CD4-positive, CD25-positive, alpha-beta regulatory T cell (primary cell): ENCODE data around the gene BNIP3. TPM values are rescaled to one million over a fixed set of nuclear protein-coding genes. Genes with fewer than 3 reads are reported as not detected.
A peak's percentile ranks its signal among the peaks of the same experiment; 100 is the strongest.

Experiments used
- ATAC-seq, 2 donors: fragments of 150-1000 bp; cut with Tn5 transposase; one replicate each; pipeline ENCODE4 v1.10.0; 2021; ENCODE audit warnings: low read depth in 2 of 2, moderate number of reproducible peaks in 2 of 2, moderate library complexity in 1 of 2
- DNase-seq, 3 donors: peaks; one replicate each; pipeline versions ENCODE4 v3.0.0 to v3.0.0-alpha.2; 2012 to 2022; ENCODE audit warnings: mixed read lengths in 1 of 3
- H3K27ac ChIP-seq: one replicate; pipeline ENCODE4 v1.7.0; 2013; ENCODE audit warnings: mild to moderate bottlenecking, low read length; ENCODE audit not compliant: insufficient read depth, poor library complexity, severe bottlenecking
- H3K27me3 ChIP-seq: one replicate; pipeline ENCODE4 v1.7.0; 2013; ENCODE audit warnings: low read length; ENCODE audit not compliant: control insufficient read depth, insufficient read depth
- H3K36me3 ChIP-seq: one replicate; pipeline ENCODE4 v1.7.0; 2013; ENCODE audit warnings: mild to moderate bottlenecking, low read length, moderate library complexity; ENCODE audit not compliant: control insufficient read depth, insufficient read depth
- H3K4me1 ChIP-seq: 2 replicates; pipeline ENCODE4 v1.7.0; 2013; ENCODE audit warnings: mild to moderate bottlenecking, low read length; ENCODE audit not compliant: insufficient read depth, control insufficient read depth, poor library complexity, severe bottlenecking
- H3K4me3 ChIP-seq: one replicate; pipeline ENCODE4 v1.7.0; 2013; ENCODE audit warnings: low read depth, mild to moderate bottlenecking, low read length, moderate library complexity
- H3K9me3 ChIP-seq, 2 experiments: 1 replicate in 1 of 2; 2 replicates in 1 of 2; pipeline ENCODE4 v1.7.0; 2013; ENCODE audit warnings: low read length in 2 of 2, mild to moderate bottlenecking in 1 of 2, moderate library complexity in 1 of 2; ENCODE audit not compliant: control insufficient read depth in 2 of 2
- H3K27ac Mint-ChIP-seq, 3 donors: one replicate each; pipeline ENCODE4 v1.8.0; 2020 to 2022; ENCODE audit warnings: mild to moderate bottlenecking in 3 of 3, mixed read lengths in 3 of 3, moderate library complexity in 2 of 3
- H3K27me3 Mint-ChIP-seq: one replicate; pipeline ENCODE4 v1.8.0; 2022; ENCODE audit warnings: mild to moderate bottlenecking, mixed read lengths
- H3K36me3 Mint-ChIP-seq: one replicate; pipeline ENCODE4 v1.8.0; 2020; ENCODE audit warnings: mixed read lengths
- H3K4me1 Mint-ChIP-seq, 4 donors: one replicate each; pipeline ENCODE4 v1.8.0; 2020 to 2022; ENCODE audit warnings: mixed read lengths in 4 of 4, mild to moderate bottlenecking in 1 of 4
- H3K4me3 Mint-ChIP-seq, 4 donors: one replicate each; pipeline ENCODE4 v1.8.0; 2020 to 2022; ENCODE audit warnings: mild to moderate bottlenecking in 4 of 4, mixed read lengths in 4 of 4, moderate library complexity in 3 of 4
- H3K9me3 Mint-ChIP-seq, 7 donors: one replicate each; pipeline ENCODE4 v1.8.0; 2020 to 2022; ENCODE audit warnings: mixed read lengths in 7 of 7, mild to moderate bottlenecking in 3 of 7, moderate library complexity in 2 of 7
- polyA plus RNA-seq, 4 donors: library from polyadenylated mRNA; unstranded; fragments of 300-500 nt; fragmentation: Illumina TruSeq; gene quantifications; one replicate each; pipeline ENCODE4 v1.2.3, GENCODE V29; 2021
- total RNA-seq: library from RNA; stranded (reverse); gene quantifications from one replicate; pipeline ENCODE4 v1.2.3, GENCODE V29; 2022

BNIP3 gene
- total and polyA plus RNA-seq, 5 donors from 2014 or later = 20.2 to 35.1 (median 28.4) TPM

DNA sequence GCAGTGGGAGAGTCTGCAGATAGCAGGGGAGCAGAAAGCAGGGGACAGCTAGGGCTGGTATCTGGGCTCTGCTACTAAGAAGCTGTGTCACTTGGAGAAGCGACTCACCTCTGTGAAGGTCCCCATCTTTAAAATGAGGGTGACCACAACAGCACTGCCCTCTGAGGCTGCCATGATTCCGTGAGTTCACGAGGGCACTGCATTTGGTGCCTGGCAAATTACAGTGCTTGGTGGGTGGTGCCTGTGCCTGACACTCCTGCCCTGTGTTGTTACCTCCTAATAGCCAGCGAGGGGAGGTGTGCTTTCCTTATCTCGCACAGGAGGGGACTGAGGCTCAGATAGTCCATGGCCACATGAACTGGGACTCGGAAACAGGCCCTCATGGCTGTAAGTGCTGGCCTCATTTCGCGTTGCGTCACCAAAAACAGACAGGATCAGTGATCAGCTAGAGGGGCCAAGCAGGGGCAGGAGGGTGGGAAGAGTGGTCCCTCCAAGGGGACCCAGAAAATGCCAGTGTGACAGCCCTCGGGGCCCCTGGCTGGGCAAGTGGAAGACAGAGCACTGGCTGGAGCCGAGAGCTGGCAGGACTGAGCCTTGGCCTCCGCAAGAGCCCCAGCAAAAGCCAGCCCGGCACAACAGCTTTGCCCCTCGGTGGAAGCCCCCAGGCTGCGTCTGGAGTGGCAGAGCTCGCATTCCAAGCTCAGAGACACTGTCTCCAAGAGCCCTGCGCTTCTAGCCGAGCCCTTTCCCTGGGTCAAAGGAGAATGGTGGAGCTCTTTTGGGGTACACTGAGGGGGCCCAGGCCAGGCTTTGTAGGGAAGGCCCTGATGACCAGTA is 17.3 kb upstream of the BNIP3 start:
- Histone ChIP-seq H3K27ac (no peak overlapping the region), H3K9me3 (no peaks in the 10 kb centered on the region), H3K36me3 (no peaks in the 10 kb centered on the region), H3K4me3 (no peak overlapping the region), H3K27me3 (no peaks in the 10 kb centered on the region), H3K4me1 (no peaks in the 10 kb centered on the region)
- no peaks in the 10 kb centered on the region for H3K4me1 Mint-ChIP-seq
- H3K36me3 Mint-ChIP-seq = no peaks in the 10 kb centered on the region
- no peak overlapping the region for H3K27ac Mint-ChIP-seq
- no peak overlapping the region for H3K4me3 Mint-ChIP-seq
- peaks cover 14% of the 10 kb centered on the region for H3K27me3 Mint-ChIP-seq
- ATAC-seq = no peak
- H3K9me3 Mint-ChIP-seq = no peaks in the 10 kb centered on the region
- no peak for DNase-seq

DNA sequence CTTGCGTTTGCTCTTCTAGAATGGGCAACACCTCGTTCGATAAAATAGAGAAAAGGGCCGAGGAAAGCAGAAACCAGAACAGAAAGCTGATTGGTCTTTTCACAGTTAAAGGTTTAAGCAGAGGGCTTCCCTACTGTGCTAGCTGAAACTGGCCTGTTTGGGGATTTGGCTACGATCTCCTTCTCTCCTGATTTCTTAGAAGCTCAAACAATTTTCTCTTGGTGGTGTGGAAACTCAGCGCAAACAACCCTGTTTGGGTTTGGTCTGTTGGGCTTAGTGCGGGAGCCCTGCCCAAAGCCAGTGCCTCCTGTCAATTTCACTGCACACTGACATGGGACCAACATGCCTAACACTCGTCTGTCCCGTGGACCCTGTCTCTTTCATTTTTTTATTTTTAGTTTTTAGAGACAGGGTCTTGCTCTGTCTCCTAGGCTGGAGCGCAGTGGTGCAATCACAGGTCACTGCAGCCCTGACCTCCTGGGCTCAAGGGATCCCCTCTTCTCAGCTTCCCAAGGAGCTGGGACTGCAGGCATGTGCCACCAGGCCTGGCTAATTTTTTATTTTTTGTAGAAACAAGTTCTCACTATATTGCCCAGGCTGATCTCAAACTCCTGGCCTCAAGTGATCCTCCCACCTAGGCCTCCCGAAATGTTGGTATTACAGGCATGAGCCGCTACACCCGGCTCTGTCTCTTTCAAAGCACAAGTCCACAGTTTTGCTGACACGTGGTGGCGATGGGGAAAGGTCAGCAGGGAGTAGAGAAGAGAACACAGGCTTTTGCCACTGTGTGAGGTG is 16.5 kb upstream of the BNIP3 start:
- no peak for DNase-seq
- Mint-ChIP-seq H3K9me3 (no peaks in the 10 kb centered on the region), H3K27ac (no peak overlapping the region), H3K36me3 (no peaks in the 10 kb centered on the region), H3K4me3 (peak overlapping the region in 1 of 4 donors; percentile 24), H3K4me1 (no peaks in the 10 kb centered on the region), H3K27me3 (peaks cover 8% of the 10 kb centered on the region)
- Histone ChIP-seq H3K27me3 (no peaks in the 10 kb centered on the region), H3K27ac (no peak overlapping the region), H3K4me3 (no peak overlapping the region), H3K4me1 (no peaks in the 10 kb centered on the region), H3K9me3 (no peaks in the 10 kb centered on the region), H3K36me3 (no peaks in the 10 kb centered on the region)
- ATAC-seq = no peak

DNA sequence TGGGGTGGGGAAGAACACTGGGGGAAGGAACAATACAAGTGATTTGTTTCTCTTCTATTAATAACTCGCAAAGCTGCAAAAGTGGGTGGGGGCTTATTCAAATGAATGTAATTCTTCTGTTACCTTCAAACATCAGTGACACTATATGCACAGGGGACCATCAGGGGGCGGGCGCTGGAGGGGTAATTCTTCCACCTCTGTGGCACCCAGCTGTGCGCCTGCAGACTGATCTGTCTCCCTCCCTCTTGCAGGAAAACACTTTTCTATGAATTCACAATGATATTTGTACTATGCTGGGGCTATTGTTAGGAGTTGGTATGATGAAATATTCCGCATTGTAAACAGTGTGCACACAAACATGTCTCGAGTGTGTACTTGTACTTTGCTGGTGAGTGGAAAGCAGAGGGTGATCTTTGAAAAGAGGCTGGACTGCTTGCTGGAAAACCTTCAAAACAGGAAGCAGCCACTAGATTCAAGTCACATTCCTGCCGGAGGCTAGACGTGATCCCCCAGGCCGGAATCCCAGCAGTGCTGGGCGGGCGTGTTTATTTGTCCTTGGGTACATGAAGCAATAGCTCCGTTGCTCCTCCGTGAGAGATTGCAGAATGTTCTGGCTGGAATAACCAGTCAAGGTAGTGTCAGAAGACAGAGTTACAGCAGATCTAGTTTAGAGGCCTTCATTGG is 15.8 kb upstream of the BNIP3 start:
- no peaks in the 10 kb centered on the region for H3K4me1 ChIP-seq
- H3K4me3 ChIP-seq = no peak overlapping the region
- Mint-ChIP-seq H3K4me1 (no peaks in the 10 kb centered on the region), H3K27me3 (peaks cover 4% of the 10 kb centered on the region), H3K9me3 (no peaks in the 10 kb centered on the region), H3K36me3 (no peaks in the 10 kb centered on the region), H3K27ac (peak overlapping the region in 1 of 3 donors; percentile 68), H3K4me3 (no peak overlapping the region)
- no peak overlapping the region for H3K27ac ChIP-seq
- no peaks in the 10 kb centered on the region for H3K9me3 ChIP-seq
- no peaks in the 10 kb centered on the region for H3K27me3 ChIP-seq
- no peak for DNase-seq
- H3K36me3 ChIP-seq = no peaks in the 10 kb centered on the region
- no peak for ATAC-seq

- H3K27me3 Mint-ChIP-seq = peaks cover 6% of the 10 kb centered on the region
- Histone ChIP-seq H3K36me3 (no peaks in the 10 kb centered on the region), H3K4me1 (no peaks in the 10 kb centered on the region), H3K27ac (no peak overlapping the region), H3K9me3 (no peaks in the 10 kb centered on the region), H3K4me3 (no peak overlapping the region), H3K27me3 (no peaks in the 10 kb centered on the region)
- ATAC-seq (no peak), DNase-seq (no peak)
- H3K9me3 Mint-ChIP-seq = no peaks in the 10 kb centered on the region
- H3K27ac Mint-ChIP-seq = no peak overlapping the region
- H3K36me3 Mint-ChIP-seq = no peaks in the 10 kb centered on the region
- H3K4me1 Mint-ChIP-seq = no peaks in the 10 kb centered on the region
- no peak overlapping the region for H3K4me3 Mint-ChIP-seq
Observed at GRCh38 chr10:131996466-131997365, 15.0 kb upstream of the BNIP3 start.

- Mint-ChIP-seq H3K27ac (no peak overlapping the region), H3K4me1 (no peaks in the 10 kb centered on the region), H3K36me3 (no peaks in the 10 kb centered on the region), H3K9me3 (no peaks in the 10 kb centered on the region), H3K4me3 (no peak overlapping the region), H3K27me3 (peaks cover 6% of the 10 kb centered on the region)
- H3K4me1 ChIP-seq = no peaks in the 10 kb centered on the region
- H3K27ac ChIP-seq = no peak overlapping the region
- no peaks in the 10 kb centered on the region for H3K36me3 ChIP-seq
- H3K4me3 ChIP-seq = no peak overlapping the region
- no peak for ATAC-seq
- DNase-seq = no peak
- H3K9me3 ChIP-seq = no peaks in the 10 kb centered on the region
- no peaks in the 10 kb centered on the region for H3K27me3 ChIP-seq
Observed at GRCh38 chr10:131994435-131994834, 12.7 kb upstream of the BNIP3 start.

DNA sequence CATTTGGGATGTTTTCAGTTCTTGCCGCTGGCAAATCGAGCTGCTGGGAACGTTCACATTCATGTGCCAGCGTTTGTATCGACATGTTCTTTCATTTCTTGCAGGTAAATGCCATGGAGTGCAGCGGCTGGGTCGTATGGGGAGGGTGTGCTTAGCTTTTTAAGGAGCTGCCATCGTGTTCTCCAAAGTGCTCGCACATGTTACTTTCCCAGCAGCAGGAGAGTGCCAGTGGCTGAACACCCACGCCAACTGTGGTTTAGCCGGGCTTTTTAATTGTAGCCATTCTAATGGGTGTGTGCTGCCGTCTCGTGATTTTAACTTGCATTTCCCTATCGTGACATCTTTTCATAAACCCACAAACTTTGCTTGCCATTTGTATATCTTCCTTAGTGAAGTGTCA is 11.6 kb upstream of the BNIP3 start:
- Mint-ChIP-seq H3K4me3 (no peak overlapping the region), H3K27ac (no peak overlapping the region), H3K9me3 (no peaks in the 10 kb centered on the region), H3K4me1 (no peaks in the 10 kb centered on the region), H3K27me3 (peaks cover 6% of the 10 kb centered on the region), H3K36me3 (no peaks in the 10 kb centered on the region)
- H3K4me3 ChIP-seq = no peak overlapping the region
- DNase-seq (no peak), ATAC-seq (no peak)
- no peaks in the 10 kb centered on the region for H3K27me3 ChIP-seq
- H3K27ac ChIP-seq = no peak overlapping the region
- H3K4me1 ChIP-seq = no peaks in the 10 kb centered on the region
- H3K36me3 ChIP-seq = no peaks in the 10 kb centered on the region
- H3K9me3 ChIP-seq = no peaks in the 10 kb centered on the region

DNA sequence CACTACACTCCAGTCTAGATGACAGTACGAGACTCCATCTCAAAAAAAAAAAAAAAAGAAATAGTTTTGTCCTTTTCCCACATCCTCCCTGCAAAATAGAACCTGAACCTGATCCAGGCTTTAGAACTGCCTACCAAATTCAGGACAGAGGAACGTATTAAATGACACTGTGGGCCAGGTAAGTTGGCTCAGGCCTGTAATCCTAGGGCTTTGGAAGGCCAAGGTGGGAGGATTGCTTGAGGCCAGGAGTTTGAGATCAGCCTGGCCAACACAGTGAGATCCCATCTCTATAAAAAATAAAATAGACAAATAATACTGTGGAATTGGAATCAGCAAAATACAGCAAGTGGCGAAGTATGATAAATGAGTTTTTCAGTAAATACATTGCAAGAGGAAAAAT is 10.0 kb upstream of the BNIP3 start:
- ATAC-seq (no peak), DNase-seq (no peak)
- H3K4me3 Mint-ChIP-seq = no peak overlapping the region
- H3K27me3 ChIP-seq = no peaks in the 10 kb centered on the region
- H3K4me3 ChIP-seq = no peak overlapping the region
- H3K27ac ChIP-seq = no peak overlapping the region
- peaks cover 0 to 2% (median 0%) of the 10 kb centered on the region in 7 donors for H3K9me3 Mint-ChIP-seq
- no peak overlapping the region for H3K27ac Mint-ChIP-seq
- no peaks in the 10 kb centered on the region for H3K9me3 ChIP-seq
- no peaks in the 10 kb centered on the region for H3K4me1 Mint-ChIP-seq
- H3K27me3 Mint-ChIP-seq = peaks cover 6% of the 10 kb centered on the region
- H3K36me3 Mint-ChIP-seq = no peaks in the 10 kb centered on the region
- no peaks in the 10 kb centered on the region for H3K36me3 ChIP-seq
- no peaks in the 10 kb centered on the region for H3K4me1 ChIP-seq
